ENCODE results near the gene METTL8. TPM values are rescaled to one million over a fixed set of nuclear protein-coding genes. Genes with fewer than 3 reads are reported as not detected.
"Not testable (repeated sequence)": the region's sequence is repeated elsewhere in the genome, so short reads cannot be mapped to it uniquely, and the experiment has no call there.

The METTL8 gene
- total RNA-seq, 2 experiments from 2014 or later = 20.4 to 33.7 TPM

DNA sequence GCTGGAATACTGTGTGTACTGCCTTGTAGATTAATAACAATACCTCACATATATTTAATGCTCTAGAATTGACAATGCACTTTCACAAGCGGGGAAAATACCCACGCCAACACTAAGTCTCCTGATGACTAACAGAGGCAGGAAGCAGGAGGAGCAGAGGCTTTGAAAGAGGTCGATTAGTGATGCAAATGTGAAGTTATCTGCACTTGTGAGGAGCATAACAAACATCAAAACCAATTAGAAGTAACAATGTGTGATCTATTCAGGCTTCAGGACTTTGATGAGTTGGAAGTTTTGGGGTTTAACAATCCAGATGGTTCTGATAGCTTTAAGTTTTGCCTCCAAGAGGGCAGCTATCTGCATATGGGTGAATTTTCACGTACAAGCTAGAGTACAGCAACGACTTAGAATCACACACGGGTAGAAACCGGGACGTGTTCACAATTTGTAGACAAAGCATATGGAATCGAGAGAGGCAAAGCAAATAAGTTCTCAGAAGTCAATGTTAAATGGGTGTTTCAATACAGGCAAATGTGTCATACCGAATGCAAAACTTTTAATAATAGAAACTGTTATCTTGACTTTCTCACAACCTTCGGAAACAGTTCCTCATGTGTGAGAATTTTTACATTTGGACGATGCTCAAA lies 114.5 kb downstream of the METTL8 start:
- no peaks in the 10 kb centered on the region for H3K9me3 Mint-ChIP-seq (ENCODE audit: low read depth)
- H3K4me1 Mint-ChIP-seq = peaks cover 55% of the 10 kb centered on the region

DNA sequence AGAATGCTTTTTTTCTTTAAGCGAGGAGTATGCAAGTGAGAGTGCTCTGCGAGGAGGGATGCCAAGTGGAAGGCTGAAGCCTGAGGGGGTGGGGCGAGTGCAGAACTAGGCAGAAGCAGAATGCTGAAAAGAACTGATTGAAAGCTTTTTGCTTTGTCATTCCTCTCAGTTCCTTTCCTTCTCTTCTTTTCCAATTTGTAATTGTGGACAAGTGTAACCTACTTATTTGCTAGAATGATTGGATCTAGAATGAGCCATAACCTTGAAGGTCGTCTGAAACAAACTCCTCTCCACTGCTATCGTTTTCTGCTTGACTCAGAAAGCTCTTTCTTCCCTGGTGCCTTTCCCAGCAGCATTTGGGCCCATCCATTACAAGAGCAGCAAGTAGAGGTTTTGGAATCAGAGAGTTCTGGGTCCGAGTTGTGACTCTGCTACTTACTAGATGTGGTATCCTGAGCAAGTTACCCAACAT lies 115.3 kb downstream of the METTL8 start:
- no peaks in the 10 kb centered on the region for H3K27me3 Mint-ChIP-seq
- peaks cover 29% of the 10 kb centered on the region for H3K36me3 Mint-ChIP-seq
- no peak for DNase-seq
- ATAC-seq = no peak
- H3K9me3 Mint-ChIP-seq (ENCODE audit: low read depth) = no peaks in the 10 kb centered on the region
- H3K27ac Mint-ChIP-seq = peak overlapping the region; percentile 87
- peak overlapping the region; percentile 65 for H3K4me3 Mint-ChIP-seq
- CTCF ChIA-PET = interaction anchor here (0.7 to 1.3 kb wide), 2 partner anchors 8 to 442 kb away, joined by 3 to 4 read pairs; no protein-coding TSS in a partner anchor
- peaks cover 52% of the 10 kb centered on the region for H3K4me1 Mint-ChIP-seq

More for the DNA sequence above, 114.5 kb downstream of the METTL8 start:
- Mint-ChIP-seq H3K27ac (peak overlapping the region; percentile 87), H3K4me3 (peak overlapping the region; percentile 65), H3K27me3 (no peaks in the 10 kb centered on the region), H3K36me3 (peaks cover 32% of the 10 kb centered on the region)
- peak; percentile 83 for ATAC-seq
- DNase-seq = peak; percentile 76
- CTCF ChIA-PET = interaction anchor here (0.7 to 1.3 kb wide), 3 partner anchors 9 to 442 kb away, joined by 3 to 4 read pairs (median 3); no protein-coding TSS in a partner anchor

GRCh38 chr2:171317492-171318125 lies 116.2 kb downstream of the METTL8 start:
- Mint-ChIP-seq H3K4me3 (peak overlapping the region; percentile 42), H3K4me1 (peaks cover 52% of the 10 kb centered on the region), H3K36me3 (peaks cover 29% of the 10 kb centered on the region)

GRCh38 chr2:171316755-171317337 lies 116.9 kb downstream of the METTL8 start:
- DNase-seq (no peak), ATAC-seq (no peak)
- no peak overlapping the region for H3K4me3 Mint-ChIP-seq
- H3K27ac Mint-ChIP-seq = no peak overlapping the region
- CTCF ChIA-PET = interaction anchor here (0.8 to 1.0 kb wide), 2 partner anchors 9 to 100 kb away, joined by 3 to 4 read pairs; no protein-coding TSS in a partner anchor
- no peaks in the 10 kb centered on the region for H3K27me3 Mint-ChIP-seq
- peaks cover 5% of the 10 kb centered on the region for H3K9me3 Mint-ChIP-seq (ENCODE audit: low read depth)
- peaks cover 30% of the 10 kb centered on the region for H3K36me3 Mint-ChIP-seq
- peaks cover 52% of the 10 kb centered on the region for H3K4me1 Mint-ChIP-seq

More at GRCh38 chr2:171317492-171318125, 116.2 kb downstream of the METTL8 start:
- H3K27me3 Mint-ChIP-seq = no peaks in the 10 kb centered on the region
- CTCF ChIA-PET = interaction anchor here (0.8 to 1.3 kb wide), 3 partner anchors 8 to 99 kb away, joined by 3 to 4 read pairs (median 4); no protein-coding TSS in a partner anchor
- peak; percentile 63 for ATAC-seq
- peaks cover 3% of the 10 kb centered on the region for H3K9me3 Mint-ChIP-seq (ENCODE audit: low read depth)
- H3K27ac Mint-ChIP-seq = peak overlapping the region; percentile 75
- peak; percentile 50 for DNase-seq

DNA sequence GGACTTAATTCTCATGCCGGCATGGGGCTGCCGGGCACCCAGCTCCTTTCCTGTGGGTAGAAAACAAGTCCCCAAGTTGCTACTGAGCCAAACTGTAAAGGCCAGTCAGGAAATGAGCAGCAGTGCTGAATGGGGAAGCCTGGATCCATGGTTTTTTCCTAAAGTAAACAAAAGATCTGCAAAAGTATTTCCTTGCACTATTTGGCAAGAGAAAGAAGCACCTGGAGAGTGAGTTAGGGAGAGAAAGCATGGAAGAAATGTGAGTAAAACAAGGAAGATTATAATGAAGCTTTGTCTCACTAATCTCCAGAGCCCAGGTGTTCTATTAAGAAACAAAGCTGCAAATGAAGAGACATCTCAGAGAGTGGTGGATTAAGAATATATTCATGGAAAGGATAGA lies 117.6 kb downstream of the METTL8 start:
- Mint-ChIP-seq H3K4me3 (no peak overlapping the region), H3K4me1 (peaks cover 47% of the 10 kb centered on the region), H3K27me3 (no peaks in the 10 kb centered on the region), H3K9me3 (ENCODE audit: low read depth) (peaks cover 10% of the 10 kb centered on the region), H3K27ac (no peak overlapping the region), H3K36me3 (peaks cover 32% of the 10 kb centered on the region)
- CTCF ChIA-PET = interaction anchor here (1.2 kb wide), 1 partner anchor 118 kb away, joined by 3 read pairs; the partner anchor contains the start of genes DCAF17 and METTL8
- ATAC-seq (no peak), DNase-seq (no peak)

DNA sequence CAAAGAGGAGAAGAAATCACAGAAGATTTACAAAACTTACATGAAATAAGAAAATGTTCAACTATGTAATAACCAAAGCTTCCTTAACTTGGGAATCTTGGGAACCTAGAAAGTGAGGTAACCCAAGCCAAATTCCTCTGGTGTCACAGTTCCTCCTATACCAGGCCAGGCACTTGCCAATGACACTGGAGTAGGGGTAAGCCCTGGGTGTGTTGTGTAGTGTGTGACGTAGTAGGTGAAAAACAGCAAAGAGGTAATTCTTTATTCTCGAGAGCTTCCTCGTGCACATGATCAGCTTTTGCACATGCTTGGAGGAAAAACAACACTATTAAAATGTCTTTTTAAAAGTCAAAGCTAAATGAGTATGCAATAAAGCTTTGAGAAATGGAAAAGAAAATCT lies 118.0 kb downstream of the METTL8 start:
- H3K9me3 Mint-ChIP-seq (ENCODE audit: low read depth) = peaks cover 14% of the 10 kb centered on the region
- H3K27ac Mint-ChIP-seq = no peak overlapping the region
- ATAC-seq = no peak
- CTCF ChIA-PET = interaction anchor here (1.2 kb wide), 1 partner anchor 118 kb away, joined by 3 read pairs; the partner anchor contains the start of genes DCAF17 and METTL8
- H3K4me3 Mint-ChIP-seq = no peak overlapping the region
- H3K27me3 Mint-ChIP-seq = no peaks in the 10 kb centered on the region
- peaks cover 43% of the 10 kb centered on the region for H3K4me1 Mint-ChIP-seq
- no peak for DNase-seq
- H3K36me3 Mint-ChIP-seq = peaks cover 32% of the 10 kb centered on the region

- Mint-ChIP-seq H3K36me3 (peaks cover 29% of the 10 kb centered on the region), H3K9me3 (ENCODE audit: low read depth) (peaks cover 14% of the 10 kb centered on the region)
- CTCF ChIA-PET, H3K27ac Mint-ChIP-seq, DNase-seq, ATAC-seq, H3K4me3 Mint-ChIP-seq, H3K27me3 Mint-ChIP-seq, H3K4me1 Mint-ChIP-seq: not testable (repeated sequence)
Measured at GRCh38 chr2:171312182-171312581, 121.6 kb downstream of the METTL8 start.

DNA sequence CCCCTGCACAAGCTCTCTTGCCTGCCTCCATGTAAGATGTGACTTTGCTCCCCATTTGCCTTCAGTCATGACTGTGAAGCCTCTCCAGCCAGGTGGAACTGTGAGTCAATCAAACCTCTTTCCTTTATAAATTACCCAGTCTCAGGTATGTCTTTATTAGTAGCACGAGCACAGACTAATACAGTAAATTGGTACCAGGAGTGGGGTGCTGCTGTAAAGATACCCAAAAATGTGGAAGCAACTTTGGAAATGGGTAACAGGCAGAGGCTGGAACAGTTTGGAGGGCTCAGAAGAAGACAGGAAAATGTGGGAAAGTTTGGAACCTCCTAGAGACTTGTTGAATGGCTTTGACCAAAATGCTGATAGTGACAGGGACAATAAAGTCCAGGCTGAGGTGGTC lies 122.2 kb downstream of the METTL8 start:
- Mint-ChIP-seq H3K36me3 (peaks cover 29% of the 10 kb centered on the region), H3K9me3 (ENCODE audit: low read depth) (peaks cover 14% of the 10 kb centered on the region)
- H3K4me1 Mint-ChIP-seq, H3K4me3 Mint-ChIP-seq, CTCF ChIA-PET, ATAC-seq, H3K27ac Mint-ChIP-seq, DNase-seq, H3K27me3 Mint-ChIP-seq: not testable (repeated sequence)

- H3K27ac Mint-ChIP-seq = no peak overlapping the region
- no peaks in the 10 kb centered on the region for H3K27me3 Mint-ChIP-seq
- ATAC-seq (no peak), DNase-seq (no peak)
- H3K9me3 Mint-ChIP-seq (ENCODE audit: low read depth) = peaks cover 14% of the 10 kb centered on the region
- peaks cover 2% of the 10 kb centered on the region for H3K4me1 Mint-ChIP-seq
- H3K4me3 Mint-ChIP-seq = no peak overlapping the region
- CTCF ChIA-PET = no interaction called here
- H3K36me3 Mint-ChIP-seq = peaks cover 28% of the 10 kb centered on the region
Measured at GRCh38 chr2:171310889-171311288, 122.9 kb downstream of the METTL8 start.

- Mint-ChIP-seq H3K4me1 (peaks cover 2% of the 10 kb centered on the region), H3K4me3 (no peak overlapping the region), H3K27ac (no peak overlapping the region), H3K9me3 (ENCODE audit: low read depth) (peaks cover 14% of the 10 kb centered on the region), H3K27me3 (no peaks in the 10 kb centered on the region), H3K36me3 (peaks cover 22% of the 10 kb centered on the region)
- CTCF ChIA-PET = interaction anchor here (0.8 to 1.1 kb wide), 2 partner anchors 9 to 13 kb away, joined by 3 to 4 read pairs; no protein-coding TSS in a partner anchor
- no peak for ATAC-seq
- no peak for DNase-seq
Measured at GRCh38 chr2:171309455-171310286, 124.1 kb downstream of the METTL8 start.

- CTCF ChIA-PET = no interaction called here
- H3K36me3 Mint-ChIP-seq = peaks cover 16% of the 10 kb centered on the region
- no peak for ATAC-seq
Measured at GRCh38 chr2:171308280-171309054, 125.3 kb downstream of the METTL8 start.

GRCh38 chr2:171307560-171307959 lies 126.2 kb downstream of the METTL8 start:
- Mint-ChIP-seq H3K4me1 (no peaks in the 10 kb centered on the region), H3K9me3 (ENCODE audit: low read depth) (peaks cover 11% of the 10 kb centered on the region), H3K27me3 (no peaks in the 10 kb centered on the region), H3K36me3 (peaks cover 12% of the 10 kb centered on the region), H3K4me3 (no peak overlapping the region), H3K27ac (no peak overlapping the region)
- CTCF ChIA-PET = no interaction called here
- ATAC-seq = no peak
- no peak for DNase-seq

More at GRCh38 chr2:171308280-171309054, 125.3 kb downstream of the METTL8 start:
- Mint-ChIP-seq H3K4me1 (no peaks in the 10 kb centered on the region), H3K4me3 (no peak overlapping the region), H3K27me3 (no peaks in the 10 kb centered on the region), H3K9me3 (ENCODE audit: low read depth) (peaks cover 14% of the 10 kb centered on the region), H3K27ac (no peak overlapping the region)
- DNase-seq = no peak

All from activated CD8-positive, alpha-beta memory T cell treated with anti-CD3 and anti-CD28 coated beads, Interleukin-2, amount 10 ng/mL, durations not matched to agents 7 days and 5 days (primary cell).